ENCODE data around the gene XBP1. TPM values are rescaled to one million over a fixed set of nuclear protein-coding genes. Genes with fewer than 3 reads are reported as not detected.
A peak's percentile ranks its signal among the peaks of the same experiment; 100 is the strongest.

XBP1 gene
- total and polyA plus RNA-seq, 2 of the 13 experiments (the other 11 are each of a cell fraction or from before 2014, with no cell fraction given): 416 to 427 TPM

GRCh38 chr22:28829358-28830181 lies 29.2 kb upstream of the XBP1 start (continued):
- TF ChIP-seq ZNF280D (CRISPR knock-in tag; IDR thresholded peaks at IDR 0.05): peak; percentile 53; the same call in 1 of the 2 replicates
- TF ChIP-seq ZFP1 (CRISPR knock-in tag; IDR thresholded peaks at IDR 0.05): peak; percentile 74
- TF ChIP-seq HIC2 (CRISPR knock-in tag; IDR thresholded peaks at IDR 0.05; ENCODE audit: low read depth): no peak
- peak; percentile 81 for TF ChIP-seq IKZF5 (CRISPR knock-in tag; IDR thresholded peaks at IDR 0.05)
- no peak for TF ChIP-seq PATZ1 (CRISPR knock-in tag; IDR thresholded peaks at IDR 0.05)
- TF ChIP-seq CREM (IDR thresholded peaks at IDR 0.05): peak; percentile 42
- no peak for TF ChIP-seq CREM (CRISPR knock-in tag; IDR thresholded peaks at IDR 0.05)
- TF ChIP-seq MTERF4 (CRISPR knock-in tag; IDR thresholded peaks at IDR 0.05): no peak
- TF ChIP-seq TEAD3 (CRISPR knock-in tag; optimal IDR thresholded peaks at IDR 0.05; ENCODE audit: borderline replicate concordance): peak; percentile 26
- 0 out of 2 replicates have a peak, but pooled peaks have one; percentile 42 for TF ChIP-seq ZBTB26 (CRISPR knock-in tag; IDR thresholded peaks at IDR 0.05; ENCODE audit: borderline replicate concordance)
- TF ChIP-seq STAT5B (CRISPR knock-in tag; IDR thresholded peaks at IDR 0.05): 0 out of 2 replicates have a peak, but pooled peaks have one; percentile 13
- no peak for TF ChIP-seq FOSL1 (CRISPR knock-in tag; IDR thresholded peaks at IDR 0.05; ENCODE audit: borderline replicate concordance)
- no peak for TF ChIP-seq HOXA9 (CRISPR knock-in tag; IDR thresholded peaks at IDR 0.05; ENCODE audit: borderline replicate concordance)
- no peak for TF ChIP-seq ZNF563 (CRISPR knock-in tag; IDR thresholded peaks at IDR 0.05)
- no peak for TF ChIP-seq EEA1 (CRISPR knock-in tag; IDR thresholded peaks at IDR 0.05; ENCODE audit: borderline replicate concordance)
- no peak for TF ChIP-seq ZNF768 (CRISPR knock-in tag; IDR thresholded peaks at IDR 0.05)
- no peak for TF ChIP-seq CHD2 (IDR thresholded peaks at IDR 0.05; ENCODE audit: low read depth, low read length)
- peak; percentile 98 for TF ChIP-seq GATAD2A (CRISPR knock-in tag; IDR thresholded peaks at IDR 0.05)
- peak in 1 of 2 experiments; percentile 75; a peak in 2 of 4 replicates for TF ChIP-seq KLF16 (CRISPR knock-in tag; IDR thresholded peaks at IDR 0.05)

All from HepG2 (cell line).